ENCODE measurements around the gene ALDH1L1.

The ALDH1L1 gene

DNA sequence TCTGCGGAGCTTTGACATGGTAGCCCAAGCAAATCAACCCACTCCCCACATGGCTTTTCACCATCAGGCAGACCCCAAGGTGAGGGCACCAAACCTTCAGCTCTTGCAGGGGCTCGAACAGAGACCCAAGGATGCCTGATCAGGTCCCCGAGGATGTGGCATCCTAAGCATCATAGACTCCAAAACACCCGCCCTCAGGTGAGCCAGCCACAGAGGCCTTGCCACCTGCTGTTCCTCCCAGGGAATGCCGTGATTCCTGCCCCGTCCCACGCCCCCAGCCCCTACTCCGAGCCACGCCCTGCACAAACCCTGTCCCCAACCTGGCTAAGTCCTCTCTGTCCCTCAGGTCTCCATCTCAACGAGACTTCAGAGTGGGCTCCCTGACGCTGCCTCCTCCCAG lies 61.8 kb downstream of the ALDH1L1 start:
- DNase-seq, result no peak

DNA sequence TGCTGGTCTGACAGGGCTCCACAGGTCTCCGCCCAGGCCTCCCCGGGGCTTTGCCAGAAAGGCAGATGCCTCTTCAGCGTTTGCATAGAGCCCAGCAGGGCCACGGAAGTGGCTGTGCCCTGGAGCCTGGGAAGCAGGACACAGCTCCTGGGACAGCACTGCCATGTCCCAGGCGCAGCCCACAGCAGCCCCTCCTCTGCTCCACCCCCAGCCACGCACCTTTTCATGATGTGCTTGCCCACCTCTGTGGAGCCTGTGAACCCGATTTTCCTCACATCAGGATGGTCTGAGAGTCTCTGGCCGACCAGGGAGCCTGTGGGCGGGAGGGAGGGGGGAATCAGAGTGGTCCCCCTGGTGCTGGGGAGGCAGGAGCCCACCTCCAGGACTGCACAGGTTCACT lies 62.6 kb downstream of the ALDH1L1 start:
- DNase-seq, result no peak

DNA sequence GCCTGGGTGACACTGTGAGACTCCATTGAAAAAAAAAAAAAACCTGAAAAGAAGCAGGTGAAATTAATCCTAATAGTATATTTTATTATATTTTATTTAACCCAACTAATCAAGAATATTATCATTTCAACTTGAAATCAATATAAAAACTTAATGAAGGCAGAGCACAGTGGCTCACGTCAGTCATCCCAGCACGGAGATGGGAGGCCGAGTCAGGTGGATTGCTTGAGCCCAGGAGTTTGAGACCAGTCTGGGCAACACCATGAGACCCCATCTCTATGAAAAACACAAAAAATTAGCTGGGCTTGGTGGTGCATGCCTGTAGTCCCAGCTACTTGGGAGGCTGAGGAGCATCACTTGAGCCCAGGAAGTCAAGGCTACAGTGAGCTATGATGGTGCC lies 63.2 kb downstream of the ALDH1L1 start:
- DNase-seq, result no peak

DNA sequence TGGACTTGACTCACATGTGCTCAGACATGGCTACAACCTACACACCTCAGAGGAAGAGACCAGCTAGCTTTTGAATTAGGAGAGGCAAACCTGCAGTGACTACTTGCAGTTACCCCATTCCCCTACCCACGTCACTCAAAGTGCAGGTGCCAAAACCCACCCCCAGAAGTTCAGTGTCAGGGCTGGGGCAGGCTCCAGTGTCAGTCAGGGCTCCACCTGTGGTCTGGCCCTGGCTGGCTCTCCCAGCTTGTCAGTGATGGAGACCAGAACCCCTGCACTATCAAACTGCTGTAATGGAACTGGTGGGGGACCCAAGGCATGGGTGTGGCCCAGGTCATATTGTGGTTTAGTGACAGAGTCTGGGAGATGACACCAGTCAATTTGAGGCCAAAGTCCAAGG lies 63.9 kb downstream of the ALDH1L1 start:
- DNase-seq, result no peak

DNA sequence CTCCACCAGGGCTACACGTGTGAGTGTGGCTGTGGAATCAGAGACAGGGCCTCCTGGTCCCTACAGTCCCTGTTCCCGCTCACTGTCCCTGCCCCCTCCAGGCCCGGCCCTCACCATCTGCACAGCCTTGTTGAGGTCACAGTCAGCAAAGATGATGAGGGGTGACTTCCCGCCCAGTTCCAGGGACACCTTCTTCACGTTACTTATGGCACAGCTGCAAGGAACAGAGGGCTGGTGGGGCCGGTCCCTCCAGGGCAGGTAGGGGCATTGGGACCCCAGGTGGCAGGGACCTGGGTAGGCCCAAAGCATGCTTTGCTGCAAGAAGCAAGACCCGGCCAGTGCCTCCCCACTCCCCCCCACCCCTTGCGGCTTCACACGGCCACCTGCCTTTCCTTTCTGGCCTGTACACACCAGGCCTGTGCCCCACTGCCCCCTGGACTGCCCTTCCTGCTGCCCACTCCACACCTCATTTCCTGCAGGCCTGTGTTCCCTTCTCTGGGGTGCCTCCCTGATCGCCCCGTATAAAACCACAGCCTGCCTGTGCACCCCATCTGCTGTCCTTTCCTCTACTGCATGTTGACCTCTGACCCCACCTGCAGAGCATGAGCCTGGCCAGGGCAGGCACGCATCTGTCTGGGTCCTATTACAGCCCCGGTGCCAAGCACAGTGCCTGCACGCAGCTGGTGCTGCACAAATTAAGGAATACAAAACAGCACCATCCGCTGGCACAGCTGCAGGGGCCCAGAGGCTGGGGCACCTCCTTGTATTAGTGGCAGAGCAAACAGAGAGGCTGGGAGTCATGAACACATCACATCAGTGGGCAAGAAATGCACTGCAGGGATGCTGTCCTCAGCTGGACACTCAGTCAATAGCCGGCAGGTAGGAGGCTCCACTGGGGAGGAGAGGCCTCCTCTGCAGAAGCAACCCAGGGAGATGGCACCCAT lies 65.7 kb downstream of the ALDH1L1 start:
- DNase-seq, result no peak

DNA sequence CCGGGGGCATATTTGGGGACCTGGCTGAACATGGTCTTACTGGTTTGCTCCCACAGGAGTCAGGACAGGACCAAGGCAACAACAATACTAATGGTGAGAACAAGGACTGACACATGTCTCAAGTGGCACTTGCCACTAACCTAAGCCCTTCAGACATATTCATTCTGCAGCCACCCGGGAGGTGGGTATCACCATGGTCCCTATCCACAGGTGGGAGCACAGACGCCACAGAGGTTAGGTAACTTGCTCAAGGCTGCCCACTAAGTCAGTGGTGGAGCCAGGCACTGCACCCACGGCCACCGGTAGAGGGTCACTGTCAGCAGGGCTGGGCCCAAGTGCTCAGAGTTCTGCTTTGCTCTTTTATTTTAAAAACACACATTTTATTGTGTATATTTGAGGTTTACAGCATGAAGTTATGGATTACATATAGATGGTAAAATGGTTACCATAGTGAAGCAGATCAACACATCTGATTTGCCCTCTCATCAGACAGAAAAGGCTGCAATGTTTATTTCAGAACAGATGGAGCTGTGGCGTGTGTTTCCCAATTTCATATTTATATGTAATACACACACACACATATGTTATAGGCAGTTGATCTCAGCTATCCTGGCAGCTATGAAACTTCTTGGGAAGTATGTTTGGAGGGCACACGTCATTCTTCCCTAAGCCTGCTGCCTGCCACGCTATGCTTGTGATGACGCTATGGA lies 66.5 kb downstream of the ALDH1L1 start:
- DNase-seq, result no peak

DNA sequence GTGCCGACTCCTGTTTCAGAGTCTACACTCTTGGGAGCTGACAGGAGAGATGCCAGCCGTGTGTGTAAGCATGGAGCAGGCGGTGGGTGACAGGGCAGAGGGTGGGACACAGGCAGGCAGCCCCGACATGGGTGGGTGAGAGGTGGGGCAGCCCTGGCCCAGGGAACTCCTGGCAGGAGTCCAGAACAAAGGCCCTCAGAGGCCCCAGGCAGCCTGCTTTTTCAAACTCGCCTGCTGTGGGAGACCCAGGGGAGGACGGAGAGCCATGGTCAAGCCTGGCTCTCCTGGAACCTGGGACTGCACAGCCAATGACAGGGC lies 67.2 kb downstream of the ALDH1L1 start:
- DNase-seq, result no peak

DNA sequence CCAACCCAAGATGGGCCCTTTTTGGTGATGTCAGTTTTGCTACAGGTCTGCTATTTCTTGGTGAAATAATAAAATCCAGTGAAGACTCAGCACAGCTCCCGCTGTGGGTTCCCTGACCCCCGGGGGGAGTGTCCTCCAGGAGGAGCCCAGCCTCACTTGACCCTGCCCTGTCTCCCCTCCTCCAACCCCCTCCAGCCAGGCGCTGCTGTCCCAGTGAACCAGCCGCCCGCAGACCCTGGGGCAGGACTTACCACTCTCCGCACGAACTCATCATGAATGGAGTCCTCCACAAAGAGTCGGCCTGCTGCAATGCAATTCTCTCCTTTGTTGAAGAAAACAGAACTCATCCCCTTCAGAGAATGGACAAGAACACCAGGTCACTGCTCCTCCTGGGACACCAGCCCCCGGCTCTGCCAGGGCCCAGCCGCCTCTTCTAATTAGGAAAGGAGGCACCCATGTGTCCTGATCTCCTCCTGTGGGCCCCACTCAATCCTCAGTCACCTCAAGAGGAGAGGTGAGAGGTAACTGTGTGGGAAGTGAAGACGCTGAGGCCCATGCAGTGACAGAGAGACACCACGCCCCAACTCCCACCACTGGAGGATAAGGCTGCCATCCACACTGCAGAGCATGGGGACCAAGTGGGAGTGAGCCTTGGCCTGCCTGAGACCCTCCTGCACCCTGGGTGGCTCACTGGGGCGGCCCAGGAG lies 67.7 kb downstream of the ALDH1L1 start:
- DNase-seq, result no peak

DNA sequence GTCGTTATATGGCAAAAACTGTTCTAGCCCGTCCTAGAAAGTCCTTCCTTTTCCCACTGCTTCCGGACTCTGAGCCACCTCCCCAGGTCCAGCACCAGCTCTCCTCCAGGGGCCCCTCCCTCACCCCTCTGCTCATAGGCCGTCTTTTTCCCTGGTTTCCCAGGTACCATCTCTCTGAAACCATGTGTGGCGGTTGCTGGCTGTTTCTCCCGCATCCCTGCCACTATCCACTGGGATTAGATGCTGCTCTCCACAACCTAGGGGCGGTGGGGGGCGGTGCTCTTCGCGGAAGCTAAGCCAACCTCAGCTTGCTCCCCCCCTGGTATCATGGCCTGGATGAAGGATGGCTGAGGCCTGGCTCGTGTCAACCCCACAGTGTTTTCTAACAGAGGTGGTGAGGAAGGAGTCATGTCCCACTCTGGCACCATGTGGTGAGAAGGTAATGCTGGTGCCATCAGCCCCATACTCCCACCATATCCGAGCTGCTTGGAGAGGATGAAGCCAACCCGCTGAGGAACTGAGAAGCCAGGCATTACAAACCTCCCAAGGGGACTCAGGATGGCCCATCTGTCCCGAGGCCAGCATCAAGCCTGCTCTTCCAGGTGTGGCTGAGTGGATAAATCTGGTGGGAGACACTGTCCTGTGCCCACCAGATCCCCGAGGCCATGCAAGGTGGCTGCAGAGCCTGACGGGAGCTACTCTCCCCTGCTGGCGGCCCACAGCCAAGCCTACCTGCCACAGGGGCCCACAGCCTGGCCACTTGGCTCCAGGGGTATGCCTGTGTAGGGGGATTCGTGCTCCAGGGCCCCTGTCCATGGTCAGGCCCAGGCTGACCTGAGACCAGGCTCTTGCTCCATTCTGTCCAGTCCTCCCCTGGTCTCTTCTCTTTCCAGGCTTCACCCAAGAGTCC lies 68.6 kb downstream of the ALDH1L1 start:
- no peak for DNase-seq

DNA sequence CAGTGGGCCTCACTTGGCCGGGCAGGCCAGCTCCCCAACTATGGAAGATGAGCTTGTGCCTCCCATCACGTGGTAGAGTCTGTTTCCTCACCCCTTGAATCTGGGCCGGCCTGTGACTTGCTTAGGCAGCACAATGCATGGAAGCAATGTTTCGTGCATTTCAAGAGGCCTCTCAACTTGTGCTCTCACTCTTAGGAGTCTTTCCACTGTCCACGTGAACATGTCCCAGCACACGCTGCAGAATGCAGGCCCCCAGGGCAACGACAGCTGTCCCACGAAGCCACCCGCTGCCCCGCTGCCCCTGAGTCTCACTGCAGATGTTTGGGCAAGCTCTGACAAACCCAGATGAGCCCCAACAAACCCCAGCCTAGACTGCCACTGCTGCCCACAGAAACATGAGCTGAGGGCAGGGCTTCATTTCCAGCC lies 69.2 kb downstream of the ALDH1L1 start:
- DNase-seq, result no peak

DNA sequence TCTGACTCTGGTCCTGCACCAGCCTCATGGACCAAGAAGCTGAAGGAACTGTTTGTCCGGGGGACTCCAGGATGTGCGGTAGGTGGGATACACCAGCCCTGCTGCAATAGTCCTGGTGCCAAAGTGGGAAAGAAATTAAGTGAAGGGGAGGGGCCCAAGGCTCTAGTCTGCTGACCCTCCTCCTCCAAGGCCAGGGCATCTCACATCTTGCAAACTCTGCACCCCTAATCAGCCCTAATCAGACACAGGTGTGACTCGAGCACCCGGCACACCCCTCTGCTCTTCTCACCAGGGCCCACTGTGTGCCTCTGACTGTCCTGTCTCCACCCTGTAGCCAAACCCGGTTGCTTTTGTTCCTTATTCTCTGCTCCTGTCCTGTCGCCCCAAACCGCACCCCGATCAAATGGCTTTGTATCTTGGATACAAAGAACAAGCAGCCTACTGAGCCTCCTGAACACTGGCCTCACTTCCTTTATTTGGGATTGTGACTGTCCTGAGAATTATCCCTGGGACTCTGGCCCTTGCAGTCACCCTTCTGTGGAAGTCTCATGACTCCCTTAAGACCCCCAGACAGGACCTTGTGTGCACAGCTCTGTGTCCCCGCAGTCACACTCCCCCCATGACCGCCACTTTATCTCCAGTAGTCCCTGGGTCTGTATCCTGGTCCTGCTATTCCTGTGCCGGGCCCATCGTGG lies 69.8 kb downstream of the ALDH1L1 start:
- DNase-seq, result no peak

DNA sequence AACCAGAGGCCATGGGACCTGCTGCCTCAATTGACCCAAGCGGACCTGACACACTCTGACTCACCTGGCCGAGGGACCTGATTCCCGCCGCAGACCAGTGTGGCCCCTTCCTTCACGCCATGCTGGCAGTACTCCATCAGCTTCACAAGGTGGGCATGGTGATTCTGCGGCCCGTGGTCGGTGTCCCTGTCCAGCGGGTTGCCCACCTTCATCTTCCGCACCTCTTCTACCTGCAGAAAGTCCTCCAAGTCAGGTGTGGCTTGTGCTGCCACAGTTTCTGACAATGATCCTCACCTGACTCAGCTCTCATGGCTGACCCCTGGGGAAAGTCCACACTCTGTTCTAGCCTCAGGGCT lies 70.5 kb downstream of the ALDH1L1 start:
- DNase-seq, result no peak

DNA sequence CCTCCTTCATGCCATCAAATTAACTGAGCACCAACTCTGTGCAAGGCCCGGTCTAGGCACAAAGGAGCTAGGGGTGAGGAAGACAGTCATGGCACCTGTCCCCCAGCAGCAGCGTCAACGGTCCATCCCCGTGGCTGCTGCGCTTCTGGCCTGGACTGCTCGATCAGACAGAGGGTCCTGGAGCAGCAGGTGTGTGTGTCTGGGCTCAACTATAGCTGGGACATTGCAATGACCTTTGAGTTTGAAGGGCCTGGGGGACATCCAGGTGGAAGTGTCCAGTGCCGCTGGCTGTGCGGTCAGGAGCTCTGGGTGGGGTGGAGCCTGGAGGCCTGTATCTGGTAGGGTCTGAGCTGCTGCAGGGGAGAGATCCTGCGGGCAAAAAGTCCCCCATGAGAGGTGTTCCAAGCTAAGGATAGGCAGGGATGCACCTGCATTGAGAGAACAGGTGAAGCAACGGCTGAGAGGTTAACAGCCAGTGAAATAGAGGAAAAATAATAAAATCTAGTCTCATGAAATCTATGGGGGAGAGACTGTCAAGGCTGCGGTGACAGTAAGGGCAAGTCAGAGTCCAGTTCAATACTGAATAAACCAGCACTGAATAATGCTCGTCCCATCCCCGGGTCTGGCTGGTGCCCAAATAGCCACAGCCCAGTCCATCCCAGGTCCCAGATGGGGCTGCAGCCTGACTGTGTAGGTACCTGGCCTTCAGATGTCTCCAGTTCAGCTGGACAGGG lies 71.1 kb downstream of the ALDH1L1 start:
- DNase-seq, result no peak

DNA sequence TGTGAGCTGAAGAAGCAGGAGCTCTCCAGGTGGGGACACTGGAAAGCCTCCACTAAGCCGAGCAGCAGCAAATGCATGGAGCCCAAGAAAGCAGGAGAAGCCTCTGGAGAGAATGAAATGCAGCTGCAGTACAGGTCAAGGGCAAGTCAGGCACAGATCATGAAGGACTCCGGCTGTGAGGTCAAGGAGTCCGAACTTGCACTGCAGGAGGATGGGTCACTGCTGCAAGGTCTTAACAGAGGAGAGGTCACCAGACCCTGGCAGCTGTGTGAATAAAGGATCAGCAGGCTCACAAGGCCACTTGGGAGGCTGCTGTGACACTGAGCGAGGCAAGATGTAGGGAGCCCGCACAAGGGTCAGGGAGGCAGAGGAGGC lies 71.7 kb downstream of the ALDH1L1 start:
- no peak for DNase-seq

DNA sequence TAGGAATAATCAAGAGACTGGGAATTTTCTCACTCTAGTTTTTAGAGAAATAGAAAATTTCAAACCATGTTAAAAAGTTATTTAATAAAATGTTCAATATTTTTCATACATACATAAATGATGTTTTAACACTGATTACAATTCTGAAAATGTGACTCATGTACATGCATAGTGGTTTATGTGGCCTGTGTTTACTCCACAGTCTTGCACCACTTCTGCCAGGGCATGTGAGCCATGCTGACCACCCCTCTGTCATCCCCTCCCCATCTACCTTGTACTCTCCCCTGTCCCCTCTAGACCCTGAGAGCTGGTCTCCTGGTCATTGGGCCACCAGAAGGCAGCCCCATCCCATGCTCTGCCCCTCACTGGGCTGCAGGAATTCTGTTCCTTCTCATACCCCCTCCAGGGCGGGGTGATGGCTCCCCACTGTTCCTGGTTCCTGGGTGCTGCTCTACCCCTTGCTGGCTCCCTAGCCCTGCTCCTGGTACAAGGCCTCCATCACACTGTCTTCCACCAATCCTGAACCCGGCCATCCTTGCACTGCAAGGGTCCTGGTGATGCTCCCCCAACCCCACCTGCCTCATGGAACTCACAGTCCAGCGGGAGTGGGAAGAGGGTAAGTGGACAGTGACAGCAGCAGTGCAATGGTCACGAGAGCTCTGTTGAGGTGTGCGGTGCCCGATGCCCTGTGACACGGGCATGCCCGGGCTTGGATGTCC lies 72.3 kb downstream of the ALDH1L1 start:
- no peak for DNase-seq

DNA sequence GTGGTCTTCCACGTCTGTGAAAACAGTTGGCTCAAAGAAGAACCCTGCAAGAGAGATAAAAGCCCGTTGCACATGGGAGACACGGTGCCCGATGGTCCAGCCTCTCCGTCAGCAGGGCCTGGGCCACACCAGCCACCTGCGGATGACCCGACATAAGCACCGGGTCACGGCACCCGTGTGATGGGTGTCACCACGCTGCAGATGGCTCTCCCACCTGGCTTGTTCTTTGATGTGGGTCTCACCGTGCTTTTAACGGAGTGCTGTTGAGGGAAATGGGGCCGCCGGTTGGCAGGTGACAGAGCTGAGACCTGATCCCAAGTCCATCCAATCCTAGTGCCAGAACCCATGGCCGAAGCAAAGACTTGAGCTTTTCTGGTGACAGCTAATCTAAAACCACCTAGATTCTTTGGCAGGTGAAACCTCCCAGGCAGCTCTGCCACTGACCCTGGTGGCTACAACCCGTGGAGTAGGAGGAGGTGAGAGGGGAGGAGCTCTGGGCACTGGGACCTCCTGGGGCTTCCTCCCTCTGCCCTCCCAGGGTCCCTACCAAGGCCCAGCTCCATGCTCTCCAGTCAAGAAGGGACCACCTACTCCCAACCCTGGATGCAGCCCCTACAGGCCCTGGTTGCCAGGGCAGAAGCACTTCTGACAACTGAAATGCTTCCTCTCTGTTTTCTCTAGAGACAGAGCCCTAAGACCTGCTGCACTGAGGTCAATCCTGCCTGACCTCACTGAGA lies 73.0 kb downstream of the ALDH1L1 start:
- no peak for DNase-seq

DNA sequence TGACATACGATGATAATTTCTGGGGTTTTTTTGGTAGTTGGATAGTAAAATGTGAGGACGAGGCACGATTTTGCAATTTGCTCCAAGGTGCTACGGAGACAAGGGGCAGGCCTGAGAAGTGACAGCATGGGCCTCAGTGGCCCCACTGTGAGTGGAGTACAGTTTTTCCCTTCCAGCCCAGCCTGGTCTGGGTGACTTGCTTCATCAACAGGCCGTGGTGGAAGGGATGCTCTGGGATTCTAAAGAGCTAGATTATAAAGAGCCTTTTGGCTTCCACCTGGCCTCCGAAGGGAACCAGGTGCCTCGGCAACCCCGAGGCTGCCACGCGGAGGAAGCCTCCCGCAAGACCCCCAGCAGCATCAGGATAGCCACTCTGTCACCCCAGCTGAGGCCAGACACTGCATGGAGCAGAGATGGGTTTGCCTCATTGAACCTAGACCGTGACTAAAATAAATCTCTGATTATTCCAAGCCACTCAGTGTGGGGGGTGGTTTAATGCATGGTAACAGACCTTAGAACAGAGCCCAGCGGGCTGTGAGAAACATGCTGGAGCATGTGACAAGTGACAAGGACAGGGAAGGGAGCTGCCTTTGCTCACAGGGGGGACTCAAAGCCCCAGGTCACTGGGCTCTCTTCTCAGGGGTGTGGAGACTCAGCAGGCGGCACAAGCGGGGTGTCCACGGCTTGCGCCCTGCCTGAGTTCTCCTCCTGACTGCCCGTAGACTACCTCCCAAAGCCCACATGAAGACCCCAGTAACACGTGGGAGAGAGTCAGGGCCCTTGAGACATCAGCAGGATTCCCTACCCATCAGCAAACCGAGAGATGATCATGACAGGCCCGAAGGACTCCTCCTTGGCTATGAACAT lies 73.8 kb downstream of the ALDH1L1 start:
- no peak for DNase-seq

DNA sequence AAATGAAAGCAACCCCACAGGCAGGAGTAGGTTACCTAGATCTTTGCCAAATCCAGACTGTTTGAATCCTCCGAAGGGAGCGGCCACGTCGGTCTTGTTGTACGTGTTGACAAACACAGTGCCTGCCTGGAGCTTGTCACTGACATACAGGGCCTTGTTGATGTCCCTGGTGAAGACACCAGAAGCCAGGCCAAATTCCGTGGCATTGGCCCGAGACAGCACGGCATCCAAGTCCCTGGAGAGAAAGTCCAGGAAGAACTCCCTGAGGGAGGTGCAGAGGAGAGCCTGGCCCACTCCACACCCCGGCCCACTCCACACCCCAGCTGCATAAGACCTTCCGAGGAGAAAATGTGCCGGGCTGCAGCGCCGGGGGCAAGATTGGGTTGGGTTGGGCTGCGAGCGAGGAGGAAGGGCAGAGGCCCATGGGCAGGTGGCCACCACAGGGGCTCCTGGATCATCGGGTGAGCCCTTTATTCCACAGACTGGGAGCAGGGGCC lies 74.6 kb downstream of the ALDH1L1 start:
- no peak for DNase-seq

All from T-helper 2 cell (primary cell).